HFF-Myc (cell line): ENCODE data around the gene PKD1L1.

Experiments
- DNase-seq: peaks from one replicate; pipeline ENCODE4 v3.0.0-alpha.2; 2011; ENCODE audit warnings: low read depth; ENCODE audit errors: extremely low read depth
- H3K4me3 ChIP-seq: replicated peaks from 2 replicates; pipeline ENCODE4 v1.5.1; 2011; ENCODE audit warnings: low read depth, mild to moderate bottlenecking, control low read depth, low read length
- TF ChIP-seq, protein P1 (sequence below): IDR thresholded peaks from 2 replicates; pipeline ENCODE4 v1.5.1; 2012; ENCODE audit warnings: mild to moderate bottlenecking, low read depth, low read length, control low read depth; ENCODE audit errors: missing control alignments

PKD1L1 gene

GRCh38 chr7:47889723-47890122 lies 58.5 kb downstream of the PKD1L1 start:
- H3K4me3 ChIP-seq = no peak overlapping the region
- DNase-seq = no peak
- TF ChIP-seq, protein P1, sequence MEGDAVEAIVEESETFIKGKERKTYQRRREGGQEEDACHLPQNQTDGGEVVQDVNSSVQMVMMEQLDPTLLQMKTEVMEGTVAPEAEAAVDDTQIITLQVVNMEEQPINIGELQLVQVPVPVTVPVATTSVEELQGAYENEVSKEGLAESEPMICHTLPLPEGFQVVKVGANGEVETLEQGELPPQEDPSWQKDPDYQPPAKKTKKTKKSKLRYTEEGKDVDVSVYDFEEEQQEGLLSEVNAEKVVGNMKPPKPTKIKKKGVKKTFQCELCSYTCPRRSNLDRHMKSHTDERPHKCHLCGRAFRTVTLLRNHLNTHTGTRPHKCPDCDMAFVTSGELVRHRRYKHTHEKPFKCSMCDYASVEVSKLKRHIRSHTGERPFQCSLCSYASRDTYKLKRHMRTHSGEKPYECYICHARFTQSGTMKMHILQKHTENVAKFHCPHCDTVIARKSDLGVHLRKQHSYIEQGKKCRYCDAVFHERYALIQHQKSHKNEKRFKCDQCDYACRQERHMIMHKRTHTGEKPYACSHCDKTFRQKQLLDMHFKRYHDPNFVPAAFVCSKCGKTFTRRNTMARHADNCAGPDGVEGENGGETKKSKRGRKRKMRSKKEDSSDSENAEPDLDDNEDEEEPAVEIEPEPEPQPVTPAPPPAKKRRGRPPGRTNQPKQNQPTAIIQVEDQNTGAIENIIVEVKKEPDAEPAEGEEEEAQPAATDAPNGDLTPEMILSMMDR = no peak

DNA sequence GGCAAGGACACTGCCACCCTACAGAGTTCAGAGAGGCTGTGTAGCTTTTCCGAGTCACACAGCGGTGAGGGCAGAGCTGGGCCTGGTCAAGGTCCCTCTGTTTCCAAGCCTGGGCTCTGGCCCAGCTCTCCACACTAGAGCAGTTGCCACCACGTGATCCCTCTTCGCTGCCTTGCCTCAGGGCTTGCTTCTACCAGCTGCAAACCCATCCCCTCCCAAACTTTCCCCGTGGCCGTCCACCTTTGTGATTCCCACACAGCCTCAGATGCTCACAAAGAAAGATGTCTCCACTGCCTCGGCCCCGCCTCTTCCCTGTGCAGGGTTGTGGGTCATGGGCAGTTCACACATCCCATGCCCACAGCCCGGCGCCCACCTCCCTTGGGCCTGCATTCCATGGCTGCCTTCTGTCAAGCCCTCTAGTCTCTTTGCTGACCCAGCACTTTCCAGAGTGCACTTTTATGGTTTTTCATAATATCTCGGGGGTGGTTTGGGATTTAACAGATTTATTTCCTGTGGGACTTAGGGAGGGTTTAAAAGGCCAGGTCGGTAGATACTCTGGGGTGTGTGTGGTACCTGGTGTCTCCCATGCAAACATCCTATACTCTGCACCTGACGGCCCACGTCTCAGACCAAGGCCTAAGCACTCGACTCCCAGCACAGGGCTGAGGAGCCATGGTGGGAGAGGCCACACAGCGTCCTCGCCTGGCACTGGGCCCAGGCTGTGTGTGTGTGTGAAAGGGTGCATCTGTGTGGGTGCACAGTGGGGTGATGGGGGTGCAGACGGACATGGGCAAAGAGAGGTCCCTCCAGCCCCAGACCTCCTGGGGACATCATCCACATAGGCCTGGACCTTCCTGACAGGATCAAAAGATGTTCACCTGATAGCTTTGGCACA lies 59.6 kb downstream of the PKD1L1 start:
- H3K4me3 ChIP-seq = no peak overlapping the region
- DNase-seq = no peak
- TF ChIP-seq, protein P1 = no peak

- H3K4me3 ChIP-seq = no peak overlapping the region
- TF ChIP-seq, protein P1 = no peak
- DNase-seq = no peak
Measured at GRCh38 chr7:47887016-47887640, 61.1 kb downstream of the PKD1L1 start.

- DNase-seq = no peak
- H3K4me3 ChIP-seq = no peak overlapping the region
- TF ChIP-seq, protein P1 = no peak
Measured at GRCh38 chr7:47885987-47886811, 62.1 kb downstream of the PKD1L1 start.

- TF ChIP-seq, protein P1 = no peak
- DNase-seq = no peak
- no peak overlapping the region for H3K4me3 ChIP-seq
Measured at GRCh38 chr7:47885309-47885986, 62.8 kb downstream of the PKD1L1 start.

DNA sequence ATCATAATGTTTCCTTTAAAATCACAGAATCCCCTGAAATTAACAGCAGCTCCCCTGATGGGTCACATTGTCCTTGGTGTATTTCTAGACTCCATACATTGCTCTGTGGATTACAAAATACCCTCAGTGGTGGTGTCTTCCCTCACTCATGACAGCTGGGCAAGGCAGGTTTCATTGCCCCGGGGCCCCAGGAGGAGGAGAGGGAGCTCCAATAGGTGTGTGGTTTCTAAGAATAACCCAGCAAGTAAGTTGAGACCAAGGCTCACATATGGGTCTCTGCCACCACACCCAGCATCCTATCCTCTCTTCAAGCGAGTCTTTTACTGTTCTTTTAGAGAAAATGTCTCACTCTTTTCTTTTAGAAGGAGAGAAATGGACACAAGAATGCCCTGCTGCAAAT lies 63.6 kb downstream of the PKD1L1 start:
- H3K4me3 ChIP-seq = no peak overlapping the region
- TF ChIP-seq, protein P1 = no peak
- DNase-seq = no peak
